Stimulated activated CD4-positive, alpha-beta T cell treated with anti-CD3 and anti-CD28 coated beads, Interleukin-12 subunit alpha, Interleukin-12 subunit beta, amount 100 ng/mL, for 24 hours (primary cell): Measurements from ENCODE around the gene SLC10A3.
A peak's percentile ranks its signal among the peaks of the same experiment; 100 is the strongest.

Source experiments
- DNase-seq, 2 experiments: peaks; one replicate each; pipeline ENCODE4 v3.0.0-alpha.2; 2020; ENCODE audit warnings: low read depth in 2 of 2

SLC10A3 gene

GRCh38 chrX:154484255-154485149 is 5.9 kb downstream of the SLC10A3 start:
- no peak for DNase-seq

GRCh38 chrX:154483325-154483724 is 7.1 kb downstream of the SLC10A3 start:
- DNase-seq, result no peak

GRCh38 chrX:154482786-154483185 is 7.6 kb downstream of the SLC10A3 start:
- no peak for DNase-seq

- DNase-seq, result no peak
Observed at GRCh38 chrX:154481911-154482601, 8.4 kb downstream of the SLC10A3 start.

- DNase-seq, result no peak
Observed at GRCh38 chrX:154481195-154481594, 9.2 kb downstream of the SLC10A3 start.

- peak; percentile 83 to 91 for DNase-seq
Observed at GRCh38 chrX:154478728-154479622, 11.5 kb downstream of the SLC10A3 start, which contains the start of gene LAGE3. Gene LAGE3 (minus strand): TSS chrX:154479281. CDS start chrX:154478915, 366 bp downstream.

GRCh38 chrX:154477891-154478477 is 12.4 kb downstream of the SLC10A3 start:
- no peak for DNase-seq

- DNase-seq, result no peak
Observed at GRCh38 chrX:154476821-154477220, 13.6 kb downstream of the SLC10A3 start.

- DNase-seq, result no peak
Observed at GRCh38 chrX:154473683-154474082, 16.7 kb downstream of the SLC10A3 start.

GRCh38 chrX:154472685-154473632 is 17.5 kb downstream of the SLC10A3 start:
- DNase-seq, result no peak

- no peak for DNase-seq
Observed at GRCh38 chrX:154471839-154472684, 18.4 kb downstream of the SLC10A3 start.

- DNase-seq, result no peak
Observed at GRCh38 chrX:154470914-154471568, 19.4 kb downstream of the SLC10A3 start.

- DNase-seq, result no peak
Observed at GRCh38 chrX:154470434-154470833, 20.0 kb downstream of the SLC10A3 start.

GRCh38 chrX:154469880-154470279 is 20.5 kb downstream of the SLC10A3 start:
- DNase-seq, result no peak

- DNase-seq, result no peak
Observed at GRCh38 chrX:154469114-154469513, 21.3 kb downstream of the SLC10A3 start.

- no peak for DNase-seq
Observed at GRCh38 chrX:154468217-154468616, 22.2 kb downstream of the SLC10A3 start.

- DNase-seq, result no peak
Observed at GRCh38 chrX:154467556-154467955, 22.9 kb downstream of the SLC10A3 start.

- DNase-seq, result no peak
Observed at GRCh38 chrX:154466907-154467306, 23.5 kb downstream of the SLC10A3 start.

GRCh38 chrX:154466036-154466435 is 24.4 kb downstream of the SLC10A3 start:
- no peak for DNase-seq
